Body of pancreas (tissue), 4 donors: ENCODE measurements around the gene SLC49A4. TPM values are rescaled to one million over a fixed set of nuclear protein-coding genes. Genes with fewer than 3 reads are reported as not detected.

ENCODE experiments used
- ATAC-seq: fragments of 150-250 bp; one replicate; pipeline ENCODE4 v1.9.1; 2016
- DNase-seq, 4 donors: peaks; one replicate each; pipeline ENCODE4 v3.0.0-alpha.2; 2019
- H3K27ac ChIP-seq, 4 donors: fragments of 200-600 bp; sonication (generic); 1 replicate in 3 of 4; 2 replicates in 1 of 4; pipeline versions ENCODE4 v1.5.1 to v1.6.1; 2016 to 2019; ENCODE audit warnings: mild to moderate bottlenecking in 1 of 4, mixed read lengths in 1 of 4, moderate library complexity in 1 of 4
- H3K27me3 ChIP-seq, 2 donors: fragments of 200-600 bp; sonication (generic); one replicate each; pipeline ENCODE4 v1.6.0; 2016; ENCODE audit warnings: mild to moderate bottlenecking in 1 of 2
- H3K36me3 ChIP-seq, 2 donors: fragments of 200-600 bp; sonication (generic); replicated peaks in 1 of 2; 2 replicates each; pipeline ENCODE4 v1.5.1; 2016; ENCODE audit warnings: low read depth in 2 of 2; ENCODE audit not compliant: insufficient read depth in 1 of 2
- H3K4me1 ChIP-seq: fragments of 200-600 bp; sonication (generic); one replicate; pipeline ENCODE4 v1.6.0; 2016
- H3K4me3 ChIP-seq, 2 donors: fragments of 200-600 bp; sonication (generic); 1 replicate in 1 of 2; 2 replicates in 1 of 2; pipeline ENCODE4 v1.5.1; 2016 to 2019
- H3K9me3 ChIP-seq, 3 donors: fragments of 200-600 bp; sonication (generic); 1 replicate in 2 of 3; 2 replicates in 1 of 3; pipeline ENCODE4 v1.5.1; 2016
- POLR2A ChIP-seq, 3 donors: fragments of 450-650 bp; IDR thresholded peaks; one replicate each; pipeline ENCODE4 v1.6.1; 2016; ENCODE audit warnings: antibody characterized with exemption in 3 of 3, mild to moderate bottlenecking in 2 of 3
- WGBS, 2 donors: methylation state at CpG; one replicate each; pipeline ENCODE4 v1.1.5; 2017; 5-methylcytosine and 5-hydroxymethylcytosine counted together
- intact Hi-C: fragments of 100-400 bp; cut with DNase I; formaldehyde crosslinking; loops from one replicate; pipeline ENCODE4 v1.15.1; 2023
- total RNA-seq, 2 donors: library from RNA; depleted of rRNA; stranded (reverse); fragments of >200 nt; gene quantifications; one replicate each; pipeline ENCODE4 v1.1.0, GENCODE V29; 2016
- TF ChIP-seq, protein P1 (sequence below), 7 experiments: fragments of 450-650 bp in 4 of 7; fragments of 200-600 bp in 3 of 7; sonication (generic) in 3 of 7; IDR thresholded peaks; one replicate each; pipeline ENCODE4 v1.5.1; 2016 to 2019; ENCODE audit warnings: antibody characterized with exemption in 7 of 7

Gene SLC49A4
- total RNA-seq, 2 donors from 2014 or later: 20.8 to 23.6 TPM

DNA sequence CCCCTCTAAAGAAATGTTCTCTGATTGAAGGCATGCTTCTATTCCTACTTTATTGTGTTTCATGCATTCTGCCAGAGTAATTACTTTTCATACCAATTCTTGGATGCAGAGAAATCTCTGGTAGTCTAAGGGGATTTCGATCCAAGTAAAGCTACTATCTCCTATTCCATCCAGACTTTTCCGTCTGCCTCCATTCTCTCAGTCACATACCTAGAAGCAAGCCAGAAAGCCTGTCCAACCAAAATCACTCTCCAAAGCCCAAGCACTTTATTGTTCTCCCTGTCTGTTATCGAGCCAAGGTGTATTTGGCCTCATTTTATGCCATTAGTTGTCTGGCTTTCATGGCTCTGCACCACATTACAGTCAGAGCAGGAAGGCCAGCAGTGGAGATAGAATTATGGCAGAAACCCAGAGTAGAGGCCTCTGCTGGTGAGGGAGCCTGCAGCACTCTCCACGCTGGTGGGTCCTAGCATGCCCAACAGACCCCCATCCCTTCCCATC lies 95.9 kb downstream of the SLC49A4 start:
- intact Hi-C loops: no loop called here
- DNase-seq (no peak), ATAC-seq (no peak)
- Histone ChIP-seq H3K4me1 (no peaks in the 10 kb centered on the region), H3K27ac (no peak overlapping the region), H3K27me3 (no peaks in the 10 kb centered on the region), H3K36me3 (no peaks in the 10 kb centered on the region), H3K9me3 (no peaks in the 10 kb centered on the region), H3K4me3 (no peak overlapping the region)
- WGBS, 2 donors: 88 to 90% methylated on average over 4 of the region's 4 CpGs
- no peak for TF ChIP-seq POLR2A (IDR thresholded peaks at IDR 0.05)
- TF ChIP-seq, protein P1, sequence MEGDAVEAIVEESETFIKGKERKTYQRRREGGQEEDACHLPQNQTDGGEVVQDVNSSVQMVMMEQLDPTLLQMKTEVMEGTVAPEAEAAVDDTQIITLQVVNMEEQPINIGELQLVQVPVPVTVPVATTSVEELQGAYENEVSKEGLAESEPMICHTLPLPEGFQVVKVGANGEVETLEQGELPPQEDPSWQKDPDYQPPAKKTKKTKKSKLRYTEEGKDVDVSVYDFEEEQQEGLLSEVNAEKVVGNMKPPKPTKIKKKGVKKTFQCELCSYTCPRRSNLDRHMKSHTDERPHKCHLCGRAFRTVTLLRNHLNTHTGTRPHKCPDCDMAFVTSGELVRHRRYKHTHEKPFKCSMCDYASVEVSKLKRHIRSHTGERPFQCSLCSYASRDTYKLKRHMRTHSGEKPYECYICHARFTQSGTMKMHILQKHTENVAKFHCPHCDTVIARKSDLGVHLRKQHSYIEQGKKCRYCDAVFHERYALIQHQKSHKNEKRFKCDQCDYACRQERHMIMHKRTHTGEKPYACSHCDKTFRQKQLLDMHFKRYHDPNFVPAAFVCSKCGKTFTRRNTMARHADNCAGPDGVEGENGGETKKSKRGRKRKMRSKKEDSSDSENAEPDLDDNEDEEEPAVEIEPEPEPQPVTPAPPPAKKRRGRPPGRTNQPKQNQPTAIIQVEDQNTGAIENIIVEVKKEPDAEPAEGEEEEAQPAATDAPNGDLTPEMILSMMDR (IDR thresholded peaks at IDR 0.05): no peak

- H3K36me3 ChIP-seq: no peaks in the 10 kb centered on the region
- H3K9me3 ChIP-seq: no peaks in the 10 kb centered on the region
- H3K4me3 ChIP-seq: no peak overlapping the region
- H3K27ac ChIP-seq: no peak overlapping the region
- 90% methylated on average over 21 of the region's 21 CpGs for WGBS, 2 donors
- ATAC-seq (no peak), DNase-seq (no peak)
- no peaks in the 10 kb centered on the region for H3K4me1 ChIP-seq
- no peak for TF ChIP-seq POLR2A (IDR thresholded peaks at IDR 0.05)
- TF ChIP-seq, protein P1 (IDR thresholded peaks at IDR 0.05): no peak
- no peaks in the 10 kb centered on the region for H3K27me3 ChIP-seq
- intact Hi-C loops: no loop called here
Observed at GRCh38 chr3:122892118-122892960, 97.5 kb downstream of the SLC49A4 start.

DNA sequence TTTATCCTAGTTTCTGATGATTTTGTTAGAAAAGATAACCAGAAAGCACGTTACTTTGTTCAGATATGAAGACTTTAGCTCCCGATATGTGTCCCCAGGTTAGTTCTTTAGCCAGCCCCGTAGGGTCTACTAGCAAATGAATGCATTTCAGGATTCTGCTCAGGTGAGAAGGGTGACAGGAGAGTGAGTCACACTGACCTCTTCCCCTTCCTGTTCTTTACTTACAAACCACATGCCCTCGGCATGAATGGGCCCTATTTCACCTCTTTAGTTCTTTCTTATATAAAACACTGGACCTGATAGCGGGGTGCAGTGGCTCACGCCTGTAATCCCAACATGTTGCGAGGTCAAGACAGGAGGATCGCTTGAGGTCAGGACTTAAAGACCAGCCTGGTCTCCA lies 98.4 kb downstream of the SLC49A4 start:
- Histone ChIP-seq H3K36me3 (no peaks in the 10 kb centered on the region), H3K27me3 (no peaks in the 10 kb centered on the region), H3K27ac (no peak overlapping the region), H3K4me1 (no peaks in the 10 kb centered on the region), H3K4me3 (no peak overlapping the region), H3K9me3 (no peaks in the 10 kb centered on the region)
- DNase-seq (no peak), ATAC-seq (no peak)
- intact Hi-C loops: no loop called here
- 78 to 83% methylated on average over 8 of the region's 8 CpGs for WGBS, 2 donors
- TF ChIP-seq, protein P1 (IDR thresholded peaks at IDR 0.05): no peak
- no peak for TF ChIP-seq POLR2A (IDR thresholded peaks at IDR 0.05)

DNA sequence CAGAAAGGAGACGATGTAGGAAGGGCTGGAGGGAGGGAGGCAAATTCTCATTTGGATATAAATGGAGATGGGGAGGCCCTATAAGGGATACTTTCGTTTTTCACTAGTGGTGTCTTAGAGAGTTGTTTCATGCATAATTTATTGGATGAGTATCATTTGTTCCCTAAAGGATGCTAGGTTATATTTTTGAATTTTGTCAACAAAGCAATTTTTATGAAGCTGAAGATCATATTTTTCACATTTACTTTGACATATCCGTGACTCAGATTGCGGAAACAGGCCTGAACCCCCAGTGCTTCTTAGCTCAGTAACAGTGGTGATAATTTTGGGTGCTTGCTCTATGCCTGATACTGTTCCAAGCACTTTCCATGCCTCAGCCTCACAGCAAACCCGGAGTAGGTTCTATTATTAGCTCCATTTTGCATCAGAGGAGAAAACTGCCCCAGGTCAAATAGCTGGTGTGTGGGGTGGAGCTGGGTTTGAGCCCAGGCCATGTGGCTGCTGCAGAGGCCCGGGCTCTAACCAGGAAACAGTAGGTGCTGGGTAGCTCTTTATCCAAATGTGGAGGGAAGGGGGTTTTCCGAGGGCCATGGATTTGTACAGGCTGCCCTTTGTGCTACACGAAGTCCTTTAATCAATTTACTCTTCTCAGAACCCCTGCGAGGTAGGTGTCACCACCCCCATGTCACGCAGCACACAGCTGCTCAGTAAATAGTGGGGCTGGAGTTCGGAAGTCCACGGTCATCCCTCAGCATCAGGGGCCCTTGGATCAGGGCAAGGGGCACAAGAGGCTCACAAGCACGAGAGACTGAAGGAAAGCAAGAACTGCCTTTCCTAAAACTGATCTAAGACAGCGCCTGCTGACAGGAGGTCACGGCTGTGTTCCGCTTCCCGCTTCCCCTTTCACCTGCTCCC lies 99.1 kb downstream of the SLC49A4 start:
- intact Hi-C loops: no loop called here

More for the DNA sequence above, 99.1 kb downstream of the SLC49A4 start:
- WGBS, 2 donors: 50 to 57% methylated on average over 16 to 17 of the region's 17 CpGs
- Histone ChIP-seq H3K4me3 (no peak overlapping the region), H3K36me3 (no peaks in the 10 kb centered on the region), H3K27ac (no peak overlapping the region), H3K27me3 (no peaks in the 10 kb centered on the region), H3K9me3 (no peaks in the 10 kb centered on the region), H3K4me1 (no peaks in the 10 kb centered on the region)
- no peak for TF ChIP-seq POLR2A (IDR thresholded peaks at IDR 0.05)
- TF ChIP-seq, protein P1 (IDR thresholded peaks at IDR 0.05): no peak
- DNase-seq (no peak), ATAC-seq (no peak)
